Islet precursor cell (in vitro differentiated cells): ENCODE results near the gene PTPRN2.
"Not testable (repeated sequence)": the region's sequence is repeated elsewhere in the genome, so short reads cannot be mapped to it uniquely, and the experiment has no call there.

Experiments
- DNase-seq: peaks from one replicate; pipeline ENCODE4 v3.0.0-alpha.2; 2018

PTPRN2 gene

DNA sequence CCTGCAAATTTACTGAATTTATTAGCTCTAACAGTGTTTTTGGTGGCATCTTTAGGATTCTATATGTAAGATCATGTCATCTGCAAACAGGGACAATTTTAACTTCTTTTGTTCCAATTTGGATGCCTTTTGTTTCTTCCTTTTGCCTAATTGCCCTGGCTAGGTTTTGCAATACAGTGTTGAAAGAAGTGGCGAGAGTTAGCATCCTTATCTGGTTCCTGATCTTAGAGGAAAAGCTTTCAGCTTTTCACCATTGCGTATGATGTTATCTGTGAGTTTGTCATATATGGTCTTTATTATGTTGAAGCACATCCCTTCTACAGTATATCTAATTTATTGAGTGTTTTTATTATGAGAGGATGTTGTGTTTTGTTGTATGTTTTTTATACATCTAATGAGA, 301.4 kb downstream of the PTPRN2 start:
- DNase-seq, result no peak

- peak; percentile 26 for DNase-seq
These were observed 302.2 kb downstream of the PTPRN2 start for GRCh38 chr7:158285383-158285770.

- peak; percentile 25 for DNase-seq
These were observed 302.8 kb downstream of the PTPRN2 start for GRCh38 chr7:158284617-158285382.

- DNase-seq, result peak; percentile 25
These were observed 303.5 kb downstream of the PTPRN2 start for GRCh38 chr7:158284121-158284520.

DNA sequence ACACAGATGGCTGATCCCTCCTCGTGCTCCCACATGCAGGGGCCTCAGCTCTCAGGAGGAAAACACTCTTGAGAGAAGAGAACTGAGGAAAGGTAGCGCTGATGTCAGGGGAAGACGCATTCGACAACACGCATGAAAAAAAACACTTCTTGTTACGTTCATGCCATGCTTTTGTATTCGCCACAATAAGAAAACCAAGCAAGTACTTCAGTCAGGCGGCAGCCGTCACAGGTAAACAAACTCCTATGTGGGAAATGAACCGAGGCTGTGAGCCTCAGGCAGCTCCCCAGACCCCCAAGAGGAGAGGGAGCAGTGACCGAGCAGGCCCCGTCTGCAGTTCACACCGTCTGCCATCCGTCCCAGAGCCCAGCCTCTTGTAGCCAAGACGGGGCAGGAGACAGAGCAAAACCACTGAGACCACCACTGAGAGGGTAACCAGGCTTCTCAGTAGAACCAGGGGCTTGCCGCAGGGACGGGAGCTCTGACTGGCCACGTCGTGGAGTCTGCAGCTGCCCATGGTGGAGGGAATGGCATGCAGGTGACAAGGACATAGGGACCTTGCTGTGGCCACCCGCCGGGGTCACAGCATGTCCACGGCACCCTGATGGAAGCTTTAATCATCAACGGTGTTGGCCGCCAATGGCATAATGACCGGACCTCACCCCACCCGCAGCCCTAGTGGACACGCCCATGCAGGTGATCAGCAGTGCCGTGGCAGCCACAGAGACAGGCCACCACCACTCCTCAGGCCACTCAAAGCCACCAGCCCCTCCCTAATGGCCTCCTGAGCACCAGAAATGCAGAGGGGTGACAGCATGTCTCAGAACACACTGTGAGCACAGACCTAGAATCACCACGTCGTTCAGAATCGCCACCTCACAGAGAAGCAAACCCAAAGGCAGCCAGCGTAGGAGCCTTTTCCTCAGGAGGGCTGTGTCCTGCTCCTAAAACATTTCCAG, 304.3 kb downstream of the PTPRN2 start:
- DNase-seq, result peak; percentile 37

DNA sequence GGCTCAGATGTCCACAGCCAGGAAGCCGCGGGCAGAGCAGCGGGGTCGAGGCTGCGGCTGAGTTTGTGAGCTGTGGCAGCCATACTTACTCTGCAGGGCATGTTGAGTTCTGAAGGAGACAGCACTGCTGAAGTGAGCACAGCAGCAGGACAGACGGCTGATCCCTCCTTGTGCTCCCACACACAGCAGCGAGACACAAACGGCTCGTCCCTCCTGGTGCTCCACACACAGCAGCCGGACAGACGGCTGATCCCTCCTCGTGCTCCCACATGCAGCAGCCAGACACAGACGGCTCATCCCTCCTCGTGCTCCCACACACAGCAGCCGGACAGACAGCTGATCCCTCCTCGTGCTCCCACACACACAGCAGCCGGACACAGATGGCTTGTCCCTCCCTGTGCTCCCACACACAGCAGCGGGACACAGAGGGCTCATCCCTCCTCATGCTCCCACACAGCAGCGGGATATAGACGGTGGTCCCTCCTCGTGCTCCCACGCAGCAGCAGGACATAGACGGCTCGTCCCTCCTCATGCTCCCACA, 305.1 kb downstream of the PTPRN2 start:
- DNase-seq, result peak; percentile 44

GRCh38 chr7:158281441-158281840, 306.2 kb downstream of the PTPRN2 start:
- DNase-seq, result peak; percentile 34

DNA sequence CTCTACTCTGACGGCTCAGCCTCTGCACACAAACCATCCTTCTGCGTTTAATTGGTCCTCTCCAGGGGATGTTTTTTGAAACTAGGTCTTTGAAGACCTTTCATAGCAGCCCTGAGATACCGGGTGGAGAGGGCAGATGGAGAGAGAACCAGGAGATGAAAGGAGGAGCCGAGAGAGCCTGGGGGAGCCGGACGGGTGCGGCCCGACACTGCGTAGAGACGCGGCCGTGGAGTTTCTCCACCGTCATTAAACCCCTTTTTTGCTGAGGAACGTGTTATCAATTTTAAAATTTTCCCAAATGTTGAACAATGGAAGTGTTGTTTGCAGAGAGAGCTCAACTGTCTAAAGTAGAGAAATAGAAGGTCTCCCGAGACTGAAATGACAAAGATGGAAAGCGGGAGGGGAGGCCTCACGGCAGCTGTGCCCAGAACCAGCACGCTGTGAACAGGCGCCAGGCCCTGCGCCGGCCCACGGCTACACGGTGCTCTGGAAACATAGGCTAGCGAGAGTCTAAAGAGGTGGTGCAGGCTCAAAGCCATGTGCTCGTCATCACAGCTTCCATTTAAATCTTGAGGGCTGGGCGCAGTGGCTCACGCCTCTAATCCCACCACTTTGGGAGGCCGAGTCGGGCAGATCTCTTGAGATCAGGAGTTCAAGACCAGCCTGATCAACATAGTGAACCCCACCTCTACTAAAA, 307.0 kb downstream of the PTPRN2 start:
- DNase-seq, result peak; percentile 27

DNA sequence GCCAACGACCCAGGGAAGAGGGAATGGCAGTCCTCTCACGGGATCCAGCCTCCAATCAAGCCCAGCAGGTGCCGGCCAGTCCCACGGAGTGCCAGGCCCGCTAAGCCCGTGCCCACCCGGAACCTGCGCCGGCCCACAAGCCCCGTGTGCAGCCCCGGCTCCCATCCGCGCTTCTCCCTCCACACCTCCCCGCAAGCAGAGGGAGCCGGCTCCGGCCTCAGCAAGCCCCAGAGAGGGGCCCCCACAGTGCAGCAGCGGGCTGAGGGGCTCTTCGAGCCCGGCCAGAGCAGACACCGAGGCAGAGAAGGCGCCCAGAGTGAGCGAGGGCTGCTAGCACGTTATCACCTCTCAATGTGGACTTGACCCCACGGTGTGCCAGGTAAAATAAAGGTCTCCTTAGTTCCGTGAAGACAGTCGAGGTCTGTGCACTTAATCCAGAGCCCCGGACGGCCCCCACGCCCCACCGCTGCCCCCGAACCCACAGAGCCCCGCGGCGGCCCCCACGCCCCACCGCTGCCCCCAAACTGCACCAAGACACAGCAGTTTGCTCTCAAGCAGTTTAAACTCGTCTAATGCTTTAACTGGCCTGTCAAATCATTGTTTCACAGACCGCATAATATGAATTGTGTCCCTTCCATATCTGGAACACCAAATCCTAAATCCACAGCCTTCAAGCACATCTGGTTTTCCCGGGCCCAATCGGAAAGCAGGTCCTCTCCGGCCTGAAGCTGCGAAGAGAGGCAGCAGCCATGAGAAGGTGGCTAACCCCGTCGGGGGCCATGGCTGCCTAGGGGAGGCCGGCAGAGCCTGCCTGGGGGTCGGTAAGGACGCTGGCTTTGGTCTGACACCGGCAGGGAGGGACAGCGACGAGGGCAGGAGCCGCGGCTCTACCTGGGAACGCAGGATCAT, 307.8 kb downstream of the PTPRN2 start:
- DNase-seq, result peak; percentile 36

- peak; percentile 68 for DNase-seq
These were observed 308.8 kb downstream of the PTPRN2 start for GRCh38 chr7:158278745-158279320.

GRCh38 chr7:158277219-158278141, 310.1 kb downstream of the PTPRN2 start:
- DNase-seq, result no peak

- DNase-seq, result no peak
These were observed 311.0 kb downstream of the PTPRN2 start for GRCh38 chr7:158276414-158277218.

DNA sequence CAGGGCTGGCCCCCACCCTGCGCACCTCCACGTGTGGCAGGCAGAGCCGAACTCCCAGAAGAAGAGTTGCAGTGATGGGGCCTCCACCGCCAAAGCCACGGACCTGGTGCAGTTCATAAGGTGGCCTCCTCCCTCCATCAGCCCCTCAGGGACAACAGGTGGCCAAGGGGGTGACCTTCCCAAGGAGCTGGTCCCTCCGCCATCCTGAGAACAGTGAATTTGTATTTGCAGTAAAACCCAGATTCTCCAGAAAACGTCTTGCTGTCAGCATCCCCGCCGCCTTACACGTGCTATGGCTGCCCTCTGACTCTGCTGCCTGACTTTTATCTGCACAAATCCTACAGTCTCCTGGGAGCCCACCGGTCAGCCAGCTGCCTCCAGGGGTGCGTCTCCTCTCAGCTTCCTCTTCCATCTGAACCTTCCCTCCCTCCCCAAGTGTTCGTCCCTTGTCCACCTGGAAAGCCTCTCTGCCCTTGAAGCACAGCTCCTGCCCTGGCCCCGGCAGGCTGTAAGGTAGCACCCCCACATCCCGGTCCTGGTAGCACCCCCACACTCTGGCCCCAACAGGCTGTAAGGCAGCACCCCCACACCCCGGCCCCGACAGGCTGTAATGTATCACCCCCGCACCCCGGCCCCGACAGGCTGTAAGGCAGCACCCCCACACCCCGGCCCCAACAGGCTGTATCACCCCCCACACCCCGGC, 311.8 kb downstream of the PTPRN2 start:
- no peak for DNase-seq

DNA sequence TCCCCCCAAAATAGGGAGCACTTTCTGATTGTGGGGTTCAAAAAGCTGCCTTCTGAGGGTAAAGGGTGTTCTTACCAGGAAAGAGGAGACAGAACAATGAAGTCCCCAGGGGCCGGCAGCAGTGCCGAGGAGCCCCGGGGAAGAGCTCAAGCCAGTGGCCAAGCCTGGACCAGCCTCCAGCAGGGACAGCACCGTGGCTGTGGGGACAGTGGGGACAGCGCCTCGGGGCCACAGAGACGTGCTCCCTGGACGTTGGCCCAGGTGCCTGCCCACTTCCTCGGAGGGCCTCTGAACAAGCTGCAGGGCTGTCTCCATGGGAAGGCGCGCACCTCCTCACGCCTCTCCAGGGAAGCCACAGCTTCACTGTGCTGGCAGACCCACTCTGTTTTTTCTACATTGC, 312.6 kb downstream of the PTPRN2 start:
- no peak for DNase-seq

- DNase-seq, result no peak
These were observed 313.2 kb downstream of the PTPRN2 start for GRCh38 chr7:158274404-158274811.

GRCh38 chr7:158273756-158274342, 313.8 kb downstream of the PTPRN2 start:
- not testable (repeated sequence) for DNase-seq

DNA sequence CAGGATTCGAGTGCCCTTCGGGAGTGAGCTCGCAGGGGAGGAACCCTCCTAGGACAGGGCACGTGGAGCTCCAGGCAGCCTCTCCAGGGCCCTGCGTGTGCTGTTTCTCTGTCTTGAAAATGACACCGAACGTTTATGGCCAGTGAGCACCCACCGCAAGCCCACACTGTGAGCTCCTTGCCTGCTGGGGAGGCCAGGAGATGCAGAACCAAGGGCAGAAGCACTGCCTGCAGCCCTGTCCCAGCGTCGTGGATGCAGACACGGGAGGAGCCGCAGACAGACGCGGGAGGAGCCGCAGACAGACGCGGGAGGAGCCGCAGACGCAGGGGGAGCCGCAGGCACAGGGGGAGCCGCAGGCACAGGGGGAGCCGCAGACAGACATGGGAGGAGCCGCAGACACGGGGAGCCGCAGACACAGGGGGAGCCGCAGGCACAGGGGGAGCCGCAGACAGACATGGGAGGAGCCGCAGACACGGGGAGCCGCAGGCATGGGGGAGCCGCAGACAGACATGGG, 314.4 kb downstream of the PTPRN2 start:
- no peak for DNase-seq

- DNase-seq, result no peak
These were observed 315.0 kb downstream of the PTPRN2 start for GRCh38 chr7:158272509-158273137.
